Measurements from ENCODE around the gene TIGD4.

DNA sequence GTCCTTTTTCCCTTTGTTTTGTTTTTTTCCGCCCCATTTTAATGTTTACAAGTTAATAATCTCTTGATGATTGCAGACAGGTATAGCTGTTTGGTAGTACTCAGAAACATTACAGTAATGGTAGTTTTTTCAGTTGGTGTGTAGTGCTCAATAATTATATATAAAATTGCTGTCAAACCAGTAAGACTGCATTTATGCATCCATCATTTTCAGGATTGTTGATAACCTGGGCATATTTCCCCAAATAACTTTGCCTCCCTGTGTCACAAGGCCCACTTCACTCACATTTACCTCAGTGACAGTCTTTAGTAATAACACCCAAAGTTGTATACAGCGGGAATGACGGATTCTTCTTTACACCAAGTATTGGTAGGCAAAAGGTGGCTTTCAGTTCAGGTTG lies 16.4 kb upstream of the TIGD4 start:
- TF ChIP-seq CTCF (IDR thresholded peaks at IDR 0.05), result no peak
- TF ChIP-seq POLR2A (IDR thresholded peaks at IDR 0.05), result no peak

Measured in uterus (tissue), 2 donors.